Progenitor cell of endocrine pancreas (in vitro differentiated cells): ENCODE results near the gene FTSJ3. TPM values are rescaled to one million over a fixed set of nuclear protein-coding genes. Genes with fewer than 3 reads are reported as not detected.

Source experiments
- DNase-seq: peaks from one replicate; pipeline ENCODE4 v3.0.0; 2021; ENCODE audit warnings: low spot score; ENCODE audit not compliant: unreplicated experiment
- H3K27ac Mint-ChIP-seq: 2 replicates; pipeline ENCODE4 v1.8.0; 2021; ENCODE audit warnings: mild to moderate bottlenecking, moderate library complexity, mixed read lengths
- H3K27me3 Mint-ChIP-seq: 2 replicates; pipeline ENCODE4 v1.8.0; 2021; ENCODE audit warnings: mixed read lengths
- H3K36me3 Mint-ChIP-seq: 2 replicates; pipeline ENCODE4 v1.8.0; 2022; ENCODE audit warnings: mixed read lengths; ENCODE audit not compliant: insufficient read depth
- H3K4me1 Mint-ChIP-seq: 2 replicates; pipeline ENCODE4 v1.8.0; 2021; ENCODE audit warnings: low read depth, mixed read lengths
- H3K4me3 Mint-ChIP-seq: 2 replicates; pipeline ENCODE4 v1.8.0; 2021; ENCODE audit warnings: low read depth, mild to moderate bottlenecking, moderate library complexity, mixed read lengths
- H3K9me3 Mint-ChIP-seq: 2 replicates; pipeline ENCODE4 v1.8.0; 2021; ENCODE audit warnings: low read depth, mixed read lengths
- total RNA-seq: library from RNA; stranded (reverse); gene quantifications from 2 replicates; pipeline ENCODE4 v1.2.1, GENCODE V29; 2021
- TF ChIP-seq, protein P1 (sequence below): fragments of 200-600 bp; sonication (generic); IDR thresholded peaks from one replicate; pipeline ENCODE4 v1.5.0; 2021; ENCODE audit warnings: antibody characterized with exemption, mild to moderate bottlenecking; ENCODE audit not compliant: unreplicated experiment

FTSJ3 gene
- total RNA-seq, 1 donor from 2014 or later = 49.0 TPM

- TF ChIP-seq, protein P1, sequence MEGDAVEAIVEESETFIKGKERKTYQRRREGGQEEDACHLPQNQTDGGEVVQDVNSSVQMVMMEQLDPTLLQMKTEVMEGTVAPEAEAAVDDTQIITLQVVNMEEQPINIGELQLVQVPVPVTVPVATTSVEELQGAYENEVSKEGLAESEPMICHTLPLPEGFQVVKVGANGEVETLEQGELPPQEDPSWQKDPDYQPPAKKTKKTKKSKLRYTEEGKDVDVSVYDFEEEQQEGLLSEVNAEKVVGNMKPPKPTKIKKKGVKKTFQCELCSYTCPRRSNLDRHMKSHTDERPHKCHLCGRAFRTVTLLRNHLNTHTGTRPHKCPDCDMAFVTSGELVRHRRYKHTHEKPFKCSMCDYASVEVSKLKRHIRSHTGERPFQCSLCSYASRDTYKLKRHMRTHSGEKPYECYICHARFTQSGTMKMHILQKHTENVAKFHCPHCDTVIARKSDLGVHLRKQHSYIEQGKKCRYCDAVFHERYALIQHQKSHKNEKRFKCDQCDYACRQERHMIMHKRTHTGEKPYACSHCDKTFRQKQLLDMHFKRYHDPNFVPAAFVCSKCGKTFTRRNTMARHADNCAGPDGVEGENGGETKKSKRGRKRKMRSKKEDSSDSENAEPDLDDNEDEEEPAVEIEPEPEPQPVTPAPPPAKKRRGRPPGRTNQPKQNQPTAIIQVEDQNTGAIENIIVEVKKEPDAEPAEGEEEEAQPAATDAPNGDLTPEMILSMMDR = no peak
These were observed 928 bp downstream of the FTSJ3 start for GRCh38 chr17:63826468-63827001.

GRCh38 chr17:63824362-63824761 lies 3.1 kb downstream of the FTSJ3 start:
- H3K36me3 Mint-ChIP-seq = peaks cover 35% of the 10 kb centered on the region
- peak overlapping the region; percentile 38 for H3K27ac Mint-ChIP-seq
- H3K4me1 Mint-ChIP-seq = peaks cover 16% of the 10 kb centered on the region
- no peaks in the 10 kb centered on the region for H3K9me3 Mint-ChIP-seq
- no peak overlapping the region for H3K4me3 Mint-ChIP-seq
- no peak for DNase-seq
- TF ChIP-seq, protein P1 = no peak
- no peaks in the 10 kb centered on the region for H3K27me3 Mint-ChIP-seq

More at GRCh38 chr17:63826468-63827001, 928 bp downstream of the FTSJ3 start:
- H3K4me3 Mint-ChIP-seq = peak overlapping the region; percentile 97
- H3K9me3 Mint-ChIP-seq = no peaks in the 10 kb centered on the region
- H3K4me1 Mint-ChIP-seq = peaks cover 16% of the 10 kb centered on the region
- H3K27me3 Mint-ChIP-seq = no peaks in the 10 kb centered on the region
- peaks cover 36% of the 10 kb centered on the region for H3K36me3 Mint-ChIP-seq
- H3K27ac Mint-ChIP-seq = peak overlapping the region; percentile 100
- no peak for DNase-seq

DNA sequence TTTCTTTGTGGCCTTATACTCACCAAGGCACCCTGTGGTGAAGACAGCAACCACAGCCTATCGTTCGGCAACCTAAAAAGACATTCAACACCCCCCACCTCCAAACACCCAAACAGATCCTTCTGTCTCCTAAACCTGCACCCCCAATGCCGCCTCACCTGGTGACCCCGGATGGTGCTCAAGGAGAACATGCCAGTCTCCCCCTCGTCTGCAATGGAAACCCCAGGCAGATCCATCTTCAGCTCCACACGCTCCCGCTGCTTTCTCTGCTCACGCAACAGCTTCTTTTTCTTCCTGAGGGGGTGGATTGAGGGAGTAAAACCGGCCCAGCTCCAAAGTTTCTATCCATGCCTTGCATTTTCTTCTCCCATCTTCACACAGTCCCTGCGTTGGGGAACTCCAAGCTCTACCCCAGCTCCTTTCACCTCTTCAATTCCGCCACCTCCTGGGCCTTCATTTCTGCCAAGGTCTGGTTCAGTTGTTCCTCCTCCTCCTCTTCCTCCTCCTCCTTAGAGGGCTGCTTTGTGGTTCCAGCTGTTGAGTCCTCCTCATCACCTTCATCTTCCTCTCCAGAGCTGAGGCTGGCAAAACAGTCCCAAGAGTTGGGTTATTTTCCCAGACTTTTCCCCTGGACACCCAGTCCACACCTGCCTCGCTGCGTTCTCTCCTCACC lies 3.7 kb downstream of the FTSJ3 start:
- DNase-seq = no peak
- Mint-ChIP-seq H3K36me3 (peaks cover 32% of the 10 kb centered on the region), H3K27me3 (no peaks in the 10 kb centered on the region), H3K4me3 (no peak overlapping the region), H3K27ac (peak overlapping the region; percentile 38), H3K9me3 (no peaks in the 10 kb centered on the region), H3K4me1 (peaks cover 20% of the 10 kb centered on the region)
- TF ChIP-seq, protein P1 = no peak

GRCh38 chr17:63822537-63822936 lies 4.9 kb downstream of the FTSJ3 start:
- H3K4me3 Mint-ChIP-seq = no peak overlapping the region

GRCh38 chr17:63821804-63822203 lies 5.7 kb downstream of the FTSJ3 start:
- Mint-ChIP-seq H3K27ac (no peak overlapping the region), H3K36me3 (peaks cover 42% of the 10 kb centered on the region), H3K4me1 (peaks cover 14% of the 10 kb centered on the region), H3K4me3 (no peak overlapping the region), H3K27me3 (no peaks in the 10 kb centered on the region), H3K9me3 (no peaks in the 10 kb centered on the region)
- TF ChIP-seq, protein P1 = no peak
- no peak for DNase-seq

More at GRCh38 chr17:63822537-63822936, 4.9 kb downstream of the FTSJ3 start:
- DNase-seq = no peak
- Mint-ChIP-seq H3K27me3 (no peaks in the 10 kb centered on the region), H3K4me1 (peaks cover 16% of the 10 kb centered on the region), H3K9me3 (no peaks in the 10 kb centered on the region), H3K36me3 (peaks cover 40% of the 10 kb centered on the region), H3K27ac (no peak overlapping the region)
- TF ChIP-seq, protein P1 = no peak
